NCI-H2227 (cell line): ENCODE results near the gene RALGPS2.

Source experiments
- DNase-seq: peaks from one replicate; lab custom pipeline; 2025; ENCODE audit not compliant: unreplicated experiment; lab: John Stamatoyannopoulos, UW

RALGPS2 gene

DNA sequence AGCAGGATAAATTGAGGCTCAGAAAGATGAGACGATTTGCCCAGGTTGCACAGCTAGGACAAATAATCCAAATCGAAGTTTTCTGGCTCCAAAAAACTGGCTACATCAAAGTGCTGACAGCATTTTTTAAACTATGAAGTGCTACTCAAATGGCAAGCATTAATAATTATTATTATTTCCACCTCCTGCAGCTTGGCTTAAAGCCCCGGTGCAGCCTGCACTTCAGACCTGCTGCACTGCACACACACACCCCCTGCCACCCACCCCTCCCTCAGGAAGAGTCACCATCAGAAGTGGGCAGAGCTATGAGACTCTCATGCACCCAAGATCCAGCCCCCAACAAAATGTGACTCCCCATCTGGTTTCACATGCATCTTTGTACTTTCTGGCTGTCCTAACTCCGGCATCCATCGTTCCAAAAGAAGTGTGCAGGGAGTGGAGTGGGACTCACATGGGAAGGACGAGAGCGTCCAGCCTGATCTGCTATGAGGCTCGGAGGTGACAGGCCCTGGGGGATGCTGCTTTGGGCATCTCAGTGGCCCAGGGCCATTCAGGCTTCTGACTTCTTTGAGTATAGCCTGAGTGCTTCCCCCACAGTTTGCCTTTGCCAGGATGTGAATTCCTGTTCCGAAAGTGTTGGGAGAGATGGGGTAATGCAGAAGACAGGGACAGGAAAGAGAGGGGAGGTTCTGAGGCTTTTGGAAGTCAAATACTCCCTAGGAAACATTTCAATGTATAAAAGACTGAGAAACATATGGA lies 235.6 kb downstream of the RALGPS2 start:
- no peak for DNase-seq

GRCh38 chr1:178961331-178961730 lies 236.3 kb downstream of the RALGPS2 start:
- no peak for DNase-seq

GRCh38 chr1:178961868-178962267 lies 236.8 kb downstream of the RALGPS2 start:
- DNase-seq: no peak

- DNase-seq: no peak
Measured at GRCh38 chr1:178962853-178963711, 238.0 kb downstream of the RALGPS2 start.

- DNase-seq: no peak
Measured at GRCh38 chr1:178964469-178965330, 239.7 kb downstream of the RALGPS2 start.

DNA sequence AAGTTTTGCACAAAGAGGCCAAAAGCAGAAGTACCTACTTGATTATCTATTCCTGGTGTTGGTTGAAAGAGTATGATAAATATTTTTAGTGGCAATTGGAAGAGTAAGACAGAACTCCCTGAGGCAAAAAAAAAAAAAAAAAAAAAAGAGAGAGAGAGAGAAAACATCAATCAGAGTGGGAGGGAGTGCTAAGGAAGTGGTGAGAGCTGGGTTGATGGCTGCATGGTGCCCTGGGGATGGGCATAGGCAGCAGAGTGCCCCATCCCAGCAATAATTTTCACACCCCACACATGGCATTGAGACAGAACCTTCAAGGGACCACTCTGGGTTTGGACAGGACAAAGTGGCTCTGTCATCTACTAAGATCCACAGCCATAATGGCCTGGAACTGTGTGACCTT lies 241.3 kb downstream of the RALGPS2 start:
- no peak for DNase-seq

- no peak for DNase-seq
Measured at GRCh38 chr1:178969226-178969987, 244.4 kb downstream of the RALGPS2 start.

GRCh38 chr1:178970184-178970583 lies 245.1 kb downstream of the RALGPS2 start:
- DNase-seq: no peak
